Activated T-cell treated with anti-CD3 and anti-CD28 coated beads, Interleukin-2, amount 50 U/mL, for 72 hours (primary cell): ENCODE data around the gene GCK. TPM values are rescaled to one million over a fixed set of nuclear protein-coding genes. Genes with fewer than 3 reads are reported as not detected.

Source experiments
- ATAC-seq, 2 donors: fragments of 150-1000 bp; cut with Tn5 transposase; replicated peaks in 1 of 2; 2 replicates each; pipeline ENCODE4 v1.10.0; 2021; ENCODE audit warnings: moderate library complexity in 2 of 2, mild to moderate bottlenecking in 1 of 2
- DNase-seq, 2 donors: peaks; one replicate each; pipeline ENCODE4 v3.0.0; 2021 to 2022; ENCODE audit warnings: mixed read lengths in 1 of 2
- H3K27ac Mint-ChIP-seq: one replicate; pipeline ENCODE4 v1.8.0; 2022; ENCODE audit warnings: mild to moderate bottlenecking, moderate library complexity, mixed read lengths
- H3K27me3 Mint-ChIP-seq: one replicate; pipeline ENCODE4 v1.8.0; 2022; ENCODE audit warnings: low read depth, mixed read lengths
- H3K36me3 Mint-ChIP-seq, 2 donors: one replicate each; pipeline ENCODE4 v1.8.0; 2022; ENCODE audit warnings: mixed read lengths in 2 of 2, mild to moderate bottlenecking in 1 of 2; ENCODE audit not compliant: insufficient read depth in 2 of 2
- H3K4me1 Mint-ChIP-seq: one replicate; pipeline ENCODE4 v1.8.0; 2022; ENCODE audit warnings: low read depth, mixed read lengths
- H3K4me3 Mint-ChIP-seq, 2 donors: one replicate each; pipeline ENCODE4 v1.8.0; 2022; ENCODE audit warnings: mild to moderate bottlenecking in 2 of 2, mixed read lengths in 2 of 2, moderate library complexity in 2 of 2
- H3K9me3 Mint-ChIP-seq, 2 donors: one replicate each; pipeline ENCODE4 v1.8.0; 2022; ENCODE audit warnings: mixed read lengths in 2 of 2
- total RNA-seq, 2 donors: library from RNA; stranded (reverse); gene quantifications; one replicate each; pipeline ENCODE4 v1.2.3, GENCODE V29; 2022

GCK gene
- total RNA-seq, 2 donors from 2014 or later: 0.67 to 1.3 TPM

- H3K4me3 Mint-ChIP-seq: no peak overlapping the region
- no peaks in the 10 kb centered on the region for H3K36me3 Mint-ChIP-seq
- no peaks in the 10 kb centered on the region for H3K9me3 Mint-ChIP-seq
- no peak for ATAC-seq
- peaks cover 10% of the 10 kb centered on the region for H3K4me1 Mint-ChIP-seq
- DNase-seq: no peak
- peaks cover 8% of the 10 kb centered on the region for H3K27me3 Mint-ChIP-seq
- H3K27ac Mint-ChIP-seq: no peak overlapping the region
Observed at GRCh38 chr7:44189993-44190872, 994 bp upstream of the GCK start.

GRCh38 chr7:44188480-44189225, 586 bp downstream of the GCK start:
- Mint-ChIP-seq H3K9me3 (no peaks in the 10 kb centered on the region), H3K36me3 (no peaks in the 10 kb centered on the region), H3K27me3 (peaks cover 8% of the 10 kb centered on the region), H3K4me1 (peaks cover 2% of the 10 kb centered on the region), H3K4me3 (no peak overlapping the region), H3K27ac (no peak overlapping the region)
- no peak for ATAC-seq
- DNase-seq: no peak

GRCh38 chr7:44187636-44188416, 1.4 kb downstream of the GCK start:
- H3K27me3 Mint-ChIP-seq: peaks cover 8% of the 10 kb centered on the region

GRCh38 chr7:44186736-44187135, 2.5 kb downstream of the GCK start:
- DNase-seq: no peak
- Mint-ChIP-seq H3K9me3 (peaks cover 1 to 6% of the 10 kb centered on the region in 2 donors), H3K4me1 (no peaks in the 10 kb centered on the region), H3K36me3 (no peaks in the 10 kb centered on the region), H3K27me3 (peaks cover 8% of the 10 kb centered on the region), H3K27ac (no peak overlapping the region), H3K4me3 (no peak overlapping the region)
- no peak for ATAC-seq

More at GRCh38 chr7:44187636-44188416, 1.4 kb downstream of the GCK start:
- Mint-ChIP-seq H3K36me3 (no peaks in the 10 kb centered on the region), H3K27ac (no peak overlapping the region), H3K4me3 (no peak overlapping the region), H3K9me3 (peaks cover 0 to 2% of the 10 kb centered on the region in 2 donors), H3K4me1 (no peaks in the 10 kb centered on the region)
- DNase-seq (no peak), ATAC-seq (no peak)

GRCh38 chr7:44185729-44186128, 3.5 kb downstream of the GCK start:
- no peaks in the 10 kb centered on the region for H3K36me3 Mint-ChIP-seq
- H3K4me3 Mint-ChIP-seq: no peak overlapping the region
- H3K9me3 Mint-ChIP-seq: peaks cover 1 to 6% of the 10 kb centered on the region in 2 donors
- DNase-seq (no peak), ATAC-seq (no peak)
- H3K27me3 Mint-ChIP-seq: peaks cover 2% of the 10 kb centered on the region
- H3K4me1 Mint-ChIP-seq: no peaks in the 10 kb centered on the region
- H3K27ac Mint-ChIP-seq: no peak overlapping the region

- Mint-ChIP-seq H3K27me3 (no peaks in the 10 kb centered on the region), H3K4me1 (no peaks in the 10 kb centered on the region), H3K4me3 (no peak overlapping the region), H3K27ac (peak overlapping the region; percentile 1), H3K9me3 (peaks cover 1 to 6% of the 10 kb centered on the region in 2 donors), H3K36me3 (no peaks in the 10 kb centered on the region)
- ATAC-seq (no peak), DNase-seq (no peak)
Observed at GRCh38 chr7:44184873-44185446, 4.3 kb downstream of the GCK start.

GRCh38 chr7:44184206-44184872, 4.9 kb downstream of the GCK start:
- Mint-ChIP-seq H3K27ac (no peak overlapping the region), H3K4me1 (no peaks in the 10 kb centered on the region), H3K9me3 (peaks cover 1 to 6% of the 10 kb centered on the region in 2 donors), H3K36me3 (no peaks in the 10 kb centered on the region), H3K27me3 (no peaks in the 10 kb centered on the region), H3K4me3 (no peak overlapping the region)
- ATAC-seq (no peak), DNase-seq (no peak)

- H3K4me1 Mint-ChIP-seq: no peaks in the 10 kb centered on the region
- ATAC-seq (no peak), DNase-seq (no peak)
- H3K27ac Mint-ChIP-seq: no peak overlapping the region
- H3K9me3 Mint-ChIP-seq: peaks cover 1 to 6% of the 10 kb centered on the region in 2 donors
- H3K27me3 Mint-ChIP-seq: peaks cover 9% of the 10 kb centered on the region
- no peak overlapping the region for H3K4me3 Mint-ChIP-seq
- H3K36me3 Mint-ChIP-seq: no peaks in the 10 kb centered on the region
Observed at GRCh38 chr7:44183386-44183785, 5.9 kb downstream of the GCK start.

- no peak overlapping the region for H3K27ac Mint-ChIP-seq
- H3K4me1 Mint-ChIP-seq: no peaks in the 10 kb centered on the region
- no peaks in the 10 kb centered on the region for H3K36me3 Mint-ChIP-seq
- DNase-seq (no peak), ATAC-seq (no peak)
- peaks cover 10% of the 10 kb centered on the region for H3K27me3 Mint-ChIP-seq
- no peak overlapping the region for H3K4me3 Mint-ChIP-seq
- peaks cover 1 to 6% of the 10 kb centered on the region in 2 donors for H3K9me3 Mint-ChIP-seq
Observed at GRCh38 chr7:44182827-44183226, 6.4 kb downstream of the GCK start.

GRCh38 chr7:44180631-44181030, 8.6 kb downstream of the GCK start:
- ATAC-seq (no peak), DNase-seq (no peak)
- Mint-ChIP-seq H3K27ac (no peak overlapping the region), H3K4me1 (no peaks in the 10 kb centered on the region), H3K27me3 (peaks cover 10% of the 10 kb centered on the region), H3K9me3 (peaks cover 1 to 6% of the 10 kb centered on the region in 2 donors), H3K4me3 (no peak overlapping the region), H3K36me3 (no peaks in the 10 kb centered on the region)

GRCh38 chr7:44177570-44178131, 11.6 kb downstream of the GCK start:
- H3K9me3 Mint-ChIP-seq: peaks cover 1 to 4% of the 10 kb centered on the region in 2 donors

GRCh38 chr7:44176486-44176885, 12.8 kb downstream of the GCK start:
- Mint-ChIP-seq H3K4me1 (no peaks in the 10 kb centered on the region), H3K27me3 (peaks cover 10% of the 10 kb centered on the region), H3K4me3 (no peak overlapping the region), H3K36me3 (no peaks in the 10 kb centered on the region), H3K9me3 (no peaks in the 10 kb centered on the region), H3K27ac (no peak overlapping the region)
- DNase-seq: no peak
- no peak for ATAC-seq

More at GRCh38 chr7:44177570-44178131, 11.6 kb downstream of the GCK start:
- no peaks in the 10 kb centered on the region for H3K36me3 Mint-ChIP-seq
- no peaks in the 10 kb centered on the region for H3K4me1 Mint-ChIP-seq
- no peak overlapping the region for H3K4me3 Mint-ChIP-seq
- no peak for DNase-seq
- no peak overlapping the region for H3K27ac Mint-ChIP-seq
- no peak for ATAC-seq
- peaks cover 10% of the 10 kb centered on the region for H3K27me3 Mint-ChIP-seq
